ENCODE data around the gene KCNK3.

GRCh38 chr2:26652361-26653041, 40.0 kb upstream of the KCNK3 start:
- TF ChIP-seq EZH2phosphoT487 (IDR thresholded peaks at IDR 0.05; ENCODE audit: borderline replicate concordance, low read depth, low read length) = no peak
- no peak for TF ChIP-seq CTCF (conservative IDR thresholded peaks at IDR 0.05; ENCODE audit: low read length)
